ENCODE measurements around the gene BCL6.

GRCh38 chr3:187721055-187721454 lies 24.2 kb downstream of the BCL6 start:
- TF ChIP-seq POLR2AphosphoS5 (IDR thresholded peaks at IDR 0.05; ENCODE audit: insufficient read depth, low read depth, low read length) (no peak), POLR2A (IDR thresholded peaks at IDR 0.05; ENCODE audit: low read depth, low read length) (no peak)

Measured in endothelial cell of umbilical vein (primary cell).